ENCODE results near the gene LPCAT1.
"Not testable (repeated sequence)": the region's sequence is repeated elsewhere in the genome, so short reads cannot be mapped to it uniquely, and the experiment has no call there.

Gene LPCAT1, protein sequence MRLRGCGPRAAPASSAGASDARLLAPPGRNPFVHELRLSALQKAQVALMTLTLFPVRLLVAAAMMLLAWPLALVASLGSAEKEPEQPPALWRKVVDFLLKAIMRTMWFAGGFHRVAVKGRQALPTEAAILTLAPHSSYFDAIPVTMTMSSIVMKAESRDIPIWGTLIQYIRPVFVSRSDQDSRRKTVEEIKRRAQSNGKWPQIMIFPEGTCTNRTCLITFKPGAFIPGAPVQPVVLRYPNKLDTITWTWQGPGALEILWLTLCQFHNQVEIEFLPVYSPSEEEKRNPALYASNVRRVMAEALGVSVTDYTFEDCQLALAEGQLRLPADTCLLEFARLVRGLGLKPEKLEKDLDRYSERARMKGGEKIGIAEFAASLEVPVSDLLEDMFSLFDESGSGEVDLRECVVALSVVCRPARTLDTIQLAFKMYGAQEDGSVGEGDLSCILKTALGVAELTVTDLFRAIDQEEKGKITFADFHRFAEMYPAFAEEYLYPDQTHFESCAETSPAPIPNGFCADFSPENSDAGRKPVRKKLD

DNA sequence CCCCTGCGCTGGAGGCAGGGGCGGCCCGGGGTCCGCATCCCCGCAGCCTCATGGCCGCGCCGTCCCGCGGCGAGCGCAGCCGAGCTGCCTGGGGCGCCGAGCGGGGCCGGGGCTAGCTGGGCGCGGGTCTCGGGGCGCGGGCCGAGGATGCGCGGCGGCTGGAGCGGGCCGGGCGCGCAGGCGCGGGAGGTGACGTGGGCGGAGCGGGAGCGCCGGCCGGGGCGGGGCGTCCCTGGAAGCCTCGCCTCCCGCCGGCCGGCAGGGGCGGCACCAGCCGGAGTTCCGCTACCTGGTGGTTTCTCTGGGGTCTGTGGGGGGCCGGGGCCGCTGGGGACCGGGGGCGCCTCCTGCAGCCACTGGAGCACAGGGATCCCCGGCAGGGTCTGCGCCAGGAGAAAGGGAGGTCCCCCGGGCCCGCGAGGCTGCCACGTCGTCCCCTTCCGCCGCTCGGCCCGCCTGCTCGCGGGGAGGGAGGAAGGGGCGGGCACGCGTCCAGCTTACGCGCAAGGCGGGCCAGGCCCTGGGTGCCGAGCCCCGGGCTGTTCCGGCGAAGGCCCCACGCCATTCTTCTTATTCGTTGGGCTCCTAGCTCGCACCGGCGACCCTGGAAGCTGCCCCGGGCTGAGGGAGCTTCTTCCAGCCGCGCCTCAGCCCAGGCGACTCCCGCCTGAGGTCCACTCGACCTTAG, at the start of gene LPCAT1:
LPCAT1 (minus strand) TSS at position 168 of the 688 bp plus-strand sequence; CDS start at position 52, 116 bp downstream.
- DNase-seq (ENCODE audit: low spot score in 2 of 2) (peak; percentile 82 to 91), ATAC-seq (ENCODE audit: low read depth) (peak; percentile 82)
- H3K36me3 Mint-ChIP-seq, result peaks cover 8% of the 10 kb centered on the region
- no peaks in the 10 kb centered on the region for H3K9me3 Mint-ChIP-seq
- H3K4me3 Mint-ChIP-seq, result peak within 1 kb of the TSS; percentile 93
- H3K4me1 Mint-ChIP-seq, result peaks cover 35% of the 10 kb centered on the region
- no peaks in the 10 kb centered on the region for H3K27me3 Mint-ChIP-seq
- H3K27ac Mint-ChIP-seq, result peak within 1 kb of the TSS; percentile 56

DNA sequence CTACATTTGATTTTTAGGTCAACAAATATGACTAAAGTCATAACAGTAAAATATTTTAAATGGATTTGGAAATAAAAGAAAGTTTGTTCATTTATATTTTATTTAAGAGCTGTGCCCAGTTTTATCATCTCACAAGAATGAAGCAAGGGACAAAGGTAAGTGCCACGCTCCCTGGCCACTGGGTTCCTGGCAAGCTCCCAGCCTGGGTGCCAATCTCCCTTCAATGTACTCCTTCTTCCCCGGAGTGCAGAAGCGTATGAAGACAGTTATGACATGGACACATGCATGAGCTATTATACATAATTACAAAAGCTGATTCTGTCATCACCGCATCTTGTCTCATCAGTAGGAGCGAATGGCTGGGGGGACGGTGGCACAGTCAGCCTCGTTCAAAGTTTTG, 48.1 kb upstream of the LPCAT1 start:
- H3K36me3 Mint-ChIP-seq, result peaks cover 25% of the 10 kb centered on the region
- not testable (repeated sequence) for H3K4me1 Mint-ChIP-seq, H3K9me3 Mint-ChIP-seq

DNA sequence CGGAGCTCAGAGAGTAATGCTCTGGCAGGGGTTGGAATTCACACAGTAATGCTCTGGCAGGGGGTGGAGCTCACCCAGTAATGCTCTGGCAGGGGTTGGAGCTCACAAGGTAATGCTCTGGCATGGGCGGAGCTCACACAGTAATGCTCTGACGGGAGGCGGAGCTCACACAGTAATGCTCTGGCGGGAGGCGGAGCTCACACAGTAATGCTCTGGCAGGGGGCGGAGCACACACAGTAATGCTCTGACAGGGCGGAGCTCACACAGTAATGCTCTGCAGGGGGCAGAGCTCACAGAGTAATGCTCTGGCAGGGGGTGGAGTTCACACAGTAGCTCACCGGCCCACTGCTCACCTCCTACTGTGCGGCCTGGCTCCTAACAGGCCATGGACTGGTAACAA, 47.2 kb upstream of the LPCAT1 start:
- H3K36me3 Mint-ChIP-seq, result peaks cover 25% of the 10 kb centered on the region
- DNase-seq (ENCODE audit: low spot score in 2 of 2) (no peak), ATAC-seq (ENCODE audit: low read depth) (no peak)
- no peak overlapping the region for H3K4me3 Mint-ChIP-seq
- H3K9me3 Mint-ChIP-seq, result peaks cover 3% of the 10 kb centered on the region
- H3K27ac Mint-ChIP-seq, result peak overlapping the region; percentile 75
- no peaks in the 10 kb centered on the region for H3K27me3 Mint-ChIP-seq
- H3K4me1 Mint-ChIP-seq, result peaks cover 3% of the 10 kb centered on the region

More for the DNA sequence above, 48.1 kb upstream of the LPCAT1 start:
- not testable (repeated sequence) for DNase-seq (ENCODE audit: low spot score in 2 of 2); H3K27ac Mint-ChIP-seq; ATAC-seq (ENCODE audit: low read depth); H3K4me3 Mint-ChIP-seq; H3K27me3 Mint-ChIP-seq

DNA sequence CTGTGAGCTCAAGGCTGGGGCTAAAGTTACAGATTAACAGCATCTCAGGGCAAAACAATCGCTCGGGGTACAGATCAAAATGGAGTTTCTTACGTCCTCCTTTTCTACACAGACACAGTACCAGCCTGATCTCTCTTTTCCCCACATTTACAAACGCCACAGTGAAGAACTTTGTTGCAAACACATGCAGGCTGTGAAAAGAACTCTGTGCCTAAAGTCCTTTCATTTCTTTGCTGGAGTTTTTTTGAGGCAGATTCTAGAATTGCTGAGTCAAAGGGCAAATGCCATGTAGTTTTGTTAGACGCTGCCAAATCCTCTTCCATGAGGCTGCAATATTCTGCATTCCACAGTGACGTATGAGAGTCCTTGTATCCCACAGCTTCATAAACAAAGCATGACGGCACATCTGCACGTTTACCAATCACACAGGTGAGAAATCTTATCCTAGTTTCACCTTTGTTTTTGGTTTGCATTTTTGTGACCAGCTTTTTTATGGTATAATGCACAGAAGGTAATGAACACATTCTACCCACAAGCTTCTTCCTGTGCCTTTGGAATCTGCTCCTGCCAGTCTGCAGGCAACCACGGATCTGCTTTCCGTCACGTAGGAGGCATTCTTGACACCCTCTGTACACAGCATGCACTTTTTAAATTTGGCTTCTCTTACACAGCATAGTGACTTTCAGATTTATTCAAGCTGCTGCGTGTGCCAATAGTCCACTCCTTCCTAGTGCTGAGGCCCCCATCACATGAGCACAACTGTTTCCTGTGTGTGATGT, 44.6 kb upstream of the LPCAT1 start:
- Mint-ChIP-seq H3K4me3 (no peak overlapping the region), H3K4me1 (peaks cover 3% of the 10 kb centered on the region), H3K9me3 (peaks cover 3% of the 10 kb centered on the region), H3K27ac (no peak overlapping the region), H3K27me3 (no peaks in the 10 kb centered on the region), H3K36me3 (peaks cover 18% of the 10 kb centered on the region)
- no peak for ATAC-seq (ENCODE audit: low read depth)
- no peak for DNase-seq (ENCODE audit: low spot score in 2 of 2)

DNA sequence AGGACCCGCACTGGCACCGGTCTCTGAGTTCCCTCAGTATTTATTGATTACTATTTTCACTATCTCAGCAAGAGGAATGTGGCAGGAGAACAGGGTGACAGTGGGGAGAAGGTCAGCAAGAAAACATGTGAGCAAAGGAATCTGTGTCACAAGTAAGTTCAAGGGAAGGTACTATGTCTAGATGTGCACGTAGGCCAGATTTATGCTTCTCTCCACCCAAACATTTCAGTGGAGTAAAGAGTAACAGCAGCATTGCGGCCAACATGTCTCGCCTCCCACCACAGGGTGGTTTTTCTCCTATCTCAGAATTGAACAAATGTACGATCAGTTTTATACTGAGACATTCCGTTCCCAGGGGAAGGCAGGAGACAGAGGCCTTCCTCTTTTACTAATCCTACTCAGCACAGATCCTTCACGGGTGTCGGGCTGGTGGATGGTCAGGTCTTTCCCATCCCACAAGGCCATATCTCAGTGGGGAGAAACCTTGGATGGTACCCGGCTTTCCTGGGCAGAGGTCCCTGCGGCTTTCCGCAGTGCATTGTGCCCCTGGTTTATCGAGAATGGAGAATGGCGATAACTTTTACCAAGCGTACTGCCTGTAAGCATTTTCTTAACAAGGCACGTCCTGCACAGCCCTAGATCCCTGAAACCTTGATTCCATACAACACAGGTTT, 43.9 kb upstream of the LPCAT1 start:
- not testable (repeated sequence) for H3K4me3 Mint-ChIP-seq; ATAC-seq (ENCODE audit: low read depth); H3K4me1 Mint-ChIP-seq; H3K27ac Mint-ChIP-seq; DNase-seq (ENCODE audit: low spot score in 2 of 2); H3K27me3 Mint-ChIP-seq; H3K9me3 Mint-ChIP-seq
- peaks cover 16% of the 10 kb centered on the region for H3K36me3 Mint-ChIP-seq

DNA sequence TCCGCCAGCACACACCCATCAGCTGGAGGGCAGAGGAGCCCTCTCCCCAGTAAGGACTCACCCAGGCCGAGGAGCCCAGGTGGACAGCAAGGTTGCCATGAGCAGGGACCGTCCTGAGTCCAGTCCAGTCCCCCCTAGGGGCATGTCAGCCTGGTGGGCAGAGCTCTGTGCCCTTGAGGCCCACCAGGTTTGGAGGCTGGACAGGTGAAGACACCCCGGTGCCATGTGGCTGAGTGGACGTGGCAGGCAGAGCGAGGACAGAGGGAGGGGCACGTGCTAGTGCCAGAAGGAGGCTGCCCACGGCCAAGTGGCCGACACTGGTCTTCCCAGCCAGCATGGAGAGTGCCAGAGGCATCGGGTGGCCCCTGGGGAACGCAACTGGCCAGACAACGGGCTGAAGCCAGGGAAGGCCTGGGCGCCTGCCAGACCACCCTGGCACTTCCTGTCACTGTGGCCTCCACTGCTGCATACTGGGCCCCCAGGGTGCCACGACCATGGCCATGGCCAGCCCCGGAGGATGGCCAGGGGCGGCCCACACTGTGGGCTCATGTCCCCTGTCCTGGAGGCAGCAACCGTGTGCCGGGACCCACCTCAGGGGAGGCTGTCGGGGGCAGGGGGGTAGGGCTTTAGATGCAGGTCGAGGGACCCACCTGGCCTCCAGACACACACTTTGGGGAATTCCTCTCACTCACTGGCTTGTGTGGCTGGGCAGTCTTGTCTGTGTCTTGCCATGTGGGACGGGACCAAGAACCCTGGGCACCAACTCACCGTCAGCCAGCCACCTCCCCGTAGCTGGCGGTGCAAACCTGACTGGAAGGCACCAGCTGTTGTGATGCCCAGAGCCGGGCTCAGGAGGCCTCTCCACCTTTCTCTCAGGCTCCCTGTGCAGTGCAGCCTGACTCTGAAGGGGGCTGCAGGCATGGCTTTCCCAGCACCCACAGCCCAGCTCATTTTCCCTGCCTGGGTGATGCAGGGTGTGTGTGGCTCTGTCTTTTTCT, 42.3 kb upstream of the LPCAT1 start:
- H3K9me3 Mint-ChIP-seq, result peaks cover 4% of the 10 kb centered on the region
- peaks cover 15% of the 10 kb centered on the region for H3K36me3 Mint-ChIP-seq
- no peak overlapping the region for H3K27ac Mint-ChIP-seq
- H3K4me3 Mint-ChIP-seq, result no peak overlapping the region
- DNase-seq (ENCODE audit: low spot score in 2 of 2) (no peak), ATAC-seq (ENCODE audit: low read depth) (no peak)
- H3K4me1 Mint-ChIP-seq, result peaks cover 7% of the 10 kb centered on the region
- H3K27me3 Mint-ChIP-seq, result peaks cover 6% of the 10 kb centered on the region

DNA sequence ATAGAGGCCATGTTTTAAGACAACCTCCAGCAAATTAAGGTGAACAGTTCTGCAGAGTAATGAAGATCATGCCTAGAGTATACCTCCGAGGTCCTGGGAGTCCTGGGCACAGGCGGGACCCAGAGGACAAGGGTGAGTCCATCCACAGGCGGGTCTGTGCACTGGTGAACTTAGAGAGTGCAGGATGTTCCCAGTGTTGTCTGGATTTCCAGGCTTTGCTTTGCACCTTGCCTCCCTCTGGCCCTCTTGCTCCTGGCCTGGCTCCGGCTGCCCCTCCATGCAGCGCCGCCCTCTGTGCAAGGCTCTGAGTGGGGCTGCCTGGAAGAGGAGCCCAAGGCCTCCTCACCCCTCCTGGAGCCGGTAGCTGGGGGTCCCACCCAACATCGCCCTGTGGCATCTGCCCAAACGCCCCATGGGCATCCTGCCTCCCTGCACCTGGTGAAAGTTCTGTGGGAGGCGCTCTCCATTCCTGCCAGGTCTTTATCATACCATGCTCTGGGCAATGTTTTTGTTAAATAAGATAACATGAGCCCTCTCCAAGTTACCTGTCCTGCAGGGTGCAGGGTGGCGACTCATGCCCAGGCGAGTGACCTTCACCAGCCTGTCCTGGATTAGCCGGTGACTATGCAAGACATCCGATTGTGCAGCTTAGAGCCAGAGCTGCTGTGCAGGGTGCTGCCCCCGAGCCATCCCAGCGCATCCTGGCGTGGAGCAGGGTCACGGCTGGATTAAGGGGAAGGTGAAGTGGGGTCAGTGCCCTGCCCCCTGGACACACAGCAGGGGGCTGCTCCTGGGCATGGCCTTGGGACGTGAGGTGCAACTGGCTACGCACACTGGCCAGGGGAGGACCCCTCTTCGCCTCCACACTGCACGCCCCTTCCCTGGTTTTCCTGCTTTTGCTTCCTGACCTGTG, 41.3 kb upstream of the LPCAT1 start:
- no peak overlapping the region for H3K4me3 Mint-ChIP-seq
- peaks cover 4% of the 10 kb centered on the region for H3K4me1 Mint-ChIP-seq
- ATAC-seq (ENCODE audit: low read depth) (no peak), DNase-seq (ENCODE audit: low spot score in 2 of 2) (no peak)
- peaks cover 7% of the 10 kb centered on the region for H3K36me3 Mint-ChIP-seq
- peaks cover 1% of the 10 kb centered on the region for H3K9me3 Mint-ChIP-seq
- peaks cover 6% of the 10 kb centered on the region for H3K27me3 Mint-ChIP-seq
- no peak overlapping the region for H3K27ac Mint-ChIP-seq

GRCh38 chr5:1564182-1564748, 40.5 kb upstream of the LPCAT1 start:
- ATAC-seq (ENCODE audit: low read depth) (no peak), DNase-seq (ENCODE audit: low spot score in 2 of 2) (no peak)
- peaks cover 6% of the 10 kb centered on the region for H3K27me3 Mint-ChIP-seq
- H3K36me3 Mint-ChIP-seq, result peaks cover 4% of the 10 kb centered on the region
- no peak overlapping the region for H3K4me3 Mint-ChIP-seq
- H3K27ac Mint-ChIP-seq, result no peak overlapping the region
- H3K4me1 Mint-ChIP-seq, result peaks cover 4% of the 10 kb centered on the region
- H3K9me3 Mint-ChIP-seq, result peaks cover 1% of the 10 kb centered on the region

- peaks cover 6% of the 10 kb centered on the region for H3K36me3 Mint-ChIP-seq
- no peak overlapping the region for H3K4me3 Mint-ChIP-seq
- DNase-seq (ENCODE audit: low spot score in 2 of 2), result no peak
- ATAC-seq (ENCODE audit: low read depth), result no peak
- H3K27ac Mint-ChIP-seq, result no peak overlapping the region
- H3K4me1 Mint-ChIP-seq, result peaks cover 4% of the 10 kb centered on the region
- H3K9me3 Mint-ChIP-seq, result peaks cover 1% of the 10 kb centered on the region
- peaks cover 6% of the 10 kb centered on the region for H3K27me3 Mint-ChIP-seq
These were observed 39.9 kb upstream of the LPCAT1 start for GRCh38 chr5:1563617-1564181.

- ATAC-seq (ENCODE audit: low read depth), result no peak
- H3K36me3 Mint-ChIP-seq, result peaks cover 6% of the 10 kb centered on the region
- peaks cover 6% of the 10 kb centered on the region for H3K27me3 Mint-ChIP-seq
- peaks cover 4% of the 10 kb centered on the region for H3K4me1 Mint-ChIP-seq
- no peak for DNase-seq (ENCODE audit: low spot score in 2 of 2)
- peaks cover 1% of the 10 kb centered on the region for H3K9me3 Mint-ChIP-seq
- no peak overlapping the region for H3K4me3 Mint-ChIP-seq
- no peak overlapping the region for H3K27ac Mint-ChIP-seq
These were observed 39.3 kb upstream of the LPCAT1 start for GRCh38 chr5:1563051-1563461.

DNA sequence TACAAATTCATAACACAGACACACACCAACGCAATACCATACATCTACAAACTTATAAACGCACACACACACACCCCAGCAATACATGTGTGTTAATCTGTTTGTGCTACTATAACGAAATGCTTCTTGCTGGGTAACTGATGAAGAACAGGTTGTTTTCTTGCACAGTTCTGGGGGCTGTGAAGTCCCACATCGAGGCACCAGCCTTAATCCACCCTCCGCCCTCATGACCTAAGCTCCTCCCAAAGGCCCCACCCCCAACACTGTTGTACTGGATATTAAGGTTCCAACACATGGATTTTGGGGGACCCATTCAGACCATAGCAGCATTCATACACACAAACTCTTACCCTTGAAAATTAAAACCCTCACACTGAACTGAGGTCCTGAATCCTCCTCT, 38.8 kb upstream of the LPCAT1 start:
- H3K4me3 Mint-ChIP-seq, result no peak overlapping the region
- H3K4me1 Mint-ChIP-seq, result peaks cover 4% of the 10 kb centered on the region
- peaks cover 6% of the 10 kb centered on the region for H3K36me3 Mint-ChIP-seq
- peaks cover 6% of the 10 kb centered on the region for H3K27me3 Mint-ChIP-seq
- no peak overlapping the region for H3K27ac Mint-ChIP-seq
- no peak for ATAC-seq (ENCODE audit: low read depth)
- no peak for DNase-seq (ENCODE audit: low spot score in 2 of 2)
- H3K9me3 Mint-ChIP-seq, result peaks cover 1% of the 10 kb centered on the region
